ENCODE measurements around the gene ALDH1A3.

The ALDH1A3 gene

GRCh38 chr15:100900795-100901169 is 21.2 kb downstream of the ALDH1A3 start:
- no peak for TF ChIP-seq CTCF (IDR thresholded peaks at IDR 0.05; ENCODE audit: insufficient read depth, low read depth, low read length, missing control alignments)
- DNase-seq (ENCODE audit: low read depth) = no peak
- H3K4me3 ChIP-seq (ENCODE audit: low read length) = no peak overlapping the region

- H3K4me3 ChIP-seq (ENCODE audit: low read length) = no peak overlapping the region
- DNase-seq (ENCODE audit: low read depth) = no peak
- no peak for TF ChIP-seq CTCF (IDR thresholded peaks at IDR 0.05; ENCODE audit: insufficient read depth, low read depth, low read length, missing control alignments)
These were observed 21.7 kb downstream of the ALDH1A3 start for GRCh38 chr15:100901296-100901695.

GRCh38 chr15:100901702-100902435 is 22.2 kb downstream of the ALDH1A3 start:
- DNase-seq (ENCODE audit: low read depth) = no peak
- no peak overlapping the region for H3K4me3 ChIP-seq (ENCODE audit: low read length)

GRCh38 chr15:100902436-100903167 is 23.0 kb downstream of the ALDH1A3 start:
- DNase-seq (ENCODE audit: low read depth) = peak; percentile 88
- H3K4me3 ChIP-seq (ENCODE audit: low read length) = no peak overlapping the region
- TF ChIP-seq CTCF (IDR thresholded peaks at IDR 0.05; ENCODE audit: insufficient read depth, low read depth, low read length, missing control alignments) = no peak

More at GRCh38 chr15:100901702-100902435, 22.2 kb downstream of the ALDH1A3 start:
- TF ChIP-seq CTCF (IDR thresholded peaks at IDR 0.05; ENCODE audit: insufficient read depth, low read depth, low read length, missing control alignments) = no peak

GRCh38 chr15:100903168-100903554 is 23.5 kb downstream of the ALDH1A3 start:
- no peak for DNase-seq (ENCODE audit: low read depth)
- H3K4me3 ChIP-seq (ENCODE audit: low read length) = no peak overlapping the region
- no peak for TF ChIP-seq CTCF (IDR thresholded peaks at IDR 0.05; ENCODE audit: insufficient read depth, low read depth, low read length, missing control alignments)

- peak; percentile 48 for DNase-seq (ENCODE audit: low read depth)
- no peak overlapping the region for H3K4me3 ChIP-seq (ENCODE audit: low read length)
- TF ChIP-seq CTCF (IDR thresholded peaks at IDR 0.05; ENCODE audit: insufficient read depth, low read depth, low read length, missing control alignments) = peak; percentile 53
These were observed 26.2 kb downstream of the ALDH1A3 start for GRCh38 chr15:100905850-100906249.

All from epithelial cell of esophagus (primary cell).